K562 (cell line): ENCODE data around the gene C7orf57.

Experiments
- CEBPZ ChIP-seq: fragments of 150-350 bp; IDR thresholded peaks from 2 replicates; pipeline ENCODE4 v1.6.1; 2014; ENCODE audit warnings: low read depth, mild to moderate bottlenecking, low read length, borderline replicate concordance
- CHCHD3 ChIP-seq: fragments of 250-450 bp; sonication (Bioruptor Pico); IDR thresholded peaks from 2 replicates; pipeline ENCODE4 v2.1.2; 2022; ENCODE audit warnings: mild to moderate bottlenecking
- CREB1 ChIP-seq, 2 experiments: sonication (generic) in 1 of 2; formaldehyde crosslinking in 1 of 2; IDR thresholded peaks; 2 replicates each; pipeline versions ENCODE4 v1.6.1 to v1.8.0; 2012 to 2022; ENCODE audit warnings: inconsistent platforms in 1 of 2, mild to moderate bottlenecking in 1 of 2, missing genetic modification reagents in 1 of 2, moderate library complexity in 1 of 2
- JUNB ChIP-seq: fragments of 450-650 bp; formaldehyde crosslinking; conservative IDR thresholded peaks from 2 replicates; pipeline ENCODE4 v1.4.0; 2020; ENCODE audit warnings: mild to moderate bottlenecking
- MCM2 ChIP-seq: fragments of 450-650 bp; IDR thresholded peaks from 2 replicates; pipeline ENCODE4 v1.6.1; 2017; ENCODE audit warnings: low read depth, mild to moderate bottlenecking
- TARDBP ChIP-seq: fragments of 450-650 bp; IDR thresholded peaks from 2 replicates; pipeline ENCODE4 v1.6.1; 2016
- ZNF274 ChIP-seq: IDR thresholded peaks from 2 replicates; pipeline ENCODE4 v1.6.1; 2011; ENCODE audit warnings: low read depth, mild to moderate bottlenecking, low read length, moderate library complexity, borderline replicate concordance
- TF ChIP-seq, protein P1 (sequence below), 3 experiments: IDR thresholded peaks in 2 of 3; conservative IDR thresholded peaks in 1 of 3; 2 replicates each; pipeline ENCODE4 v1.5.1; 2011 to 2012; ENCODE audit warnings: low read length in 3 of 3, mild to moderate bottlenecking in 3 of 3, control low read depth in 2 of 3, improper control_type of control experiment in 1 of 3, inconsistent platforms in 1 of 3, low read depth in 1 of 3, mixed read lengths in 1 of 3, moderate library complexity in 1 of 3; ENCODE audit not compliant: insufficient read depth in 2 of 3
- TF ChIP-seq, protein P2 (sequence below): sonication (generic); formaldehyde crosslinking; IDR thresholded peaks from 2 replicates; pipeline ENCODE4 v1.8.0; 2023; ENCODE audit warnings: mild to moderate bottlenecking, missing genetic modification reagents

- no peak for TF ChIP-seq CREB1 (IDR thresholded peaks at IDR 0.05)
- TF ChIP-seq CREB1 (CRISPR knock-in tag; IDR thresholded peaks at IDR 0.05): no peak
- TF ChIP-seq CEBPZ: no peak
- TF ChIP-seq, protein P1, sequence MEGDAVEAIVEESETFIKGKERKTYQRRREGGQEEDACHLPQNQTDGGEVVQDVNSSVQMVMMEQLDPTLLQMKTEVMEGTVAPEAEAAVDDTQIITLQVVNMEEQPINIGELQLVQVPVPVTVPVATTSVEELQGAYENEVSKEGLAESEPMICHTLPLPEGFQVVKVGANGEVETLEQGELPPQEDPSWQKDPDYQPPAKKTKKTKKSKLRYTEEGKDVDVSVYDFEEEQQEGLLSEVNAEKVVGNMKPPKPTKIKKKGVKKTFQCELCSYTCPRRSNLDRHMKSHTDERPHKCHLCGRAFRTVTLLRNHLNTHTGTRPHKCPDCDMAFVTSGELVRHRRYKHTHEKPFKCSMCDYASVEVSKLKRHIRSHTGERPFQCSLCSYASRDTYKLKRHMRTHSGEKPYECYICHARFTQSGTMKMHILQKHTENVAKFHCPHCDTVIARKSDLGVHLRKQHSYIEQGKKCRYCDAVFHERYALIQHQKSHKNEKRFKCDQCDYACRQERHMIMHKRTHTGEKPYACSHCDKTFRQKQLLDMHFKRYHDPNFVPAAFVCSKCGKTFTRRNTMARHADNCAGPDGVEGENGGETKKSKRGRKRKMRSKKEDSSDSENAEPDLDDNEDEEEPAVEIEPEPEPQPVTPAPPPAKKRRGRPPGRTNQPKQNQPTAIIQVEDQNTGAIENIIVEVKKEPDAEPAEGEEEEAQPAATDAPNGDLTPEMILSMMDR (IDR thresholded peaks at IDR 0.05 in 2 of 3, conservative IDR thresholded peaks at IDR 0.05 in 1 of 3; ENCODE audit: insufficient read depth in 2 of 3, low read depth in 1 of 3, low read length in 3 of 3): no peak
- TF ChIP-seq ZNF274: no peak
- TF ChIP-seq TARDBP: no peak
- TF ChIP-seq CHCHD3: no peak
- TF ChIP-seq MCM2: no peak
- TF ChIP-seq, protein P2, sequence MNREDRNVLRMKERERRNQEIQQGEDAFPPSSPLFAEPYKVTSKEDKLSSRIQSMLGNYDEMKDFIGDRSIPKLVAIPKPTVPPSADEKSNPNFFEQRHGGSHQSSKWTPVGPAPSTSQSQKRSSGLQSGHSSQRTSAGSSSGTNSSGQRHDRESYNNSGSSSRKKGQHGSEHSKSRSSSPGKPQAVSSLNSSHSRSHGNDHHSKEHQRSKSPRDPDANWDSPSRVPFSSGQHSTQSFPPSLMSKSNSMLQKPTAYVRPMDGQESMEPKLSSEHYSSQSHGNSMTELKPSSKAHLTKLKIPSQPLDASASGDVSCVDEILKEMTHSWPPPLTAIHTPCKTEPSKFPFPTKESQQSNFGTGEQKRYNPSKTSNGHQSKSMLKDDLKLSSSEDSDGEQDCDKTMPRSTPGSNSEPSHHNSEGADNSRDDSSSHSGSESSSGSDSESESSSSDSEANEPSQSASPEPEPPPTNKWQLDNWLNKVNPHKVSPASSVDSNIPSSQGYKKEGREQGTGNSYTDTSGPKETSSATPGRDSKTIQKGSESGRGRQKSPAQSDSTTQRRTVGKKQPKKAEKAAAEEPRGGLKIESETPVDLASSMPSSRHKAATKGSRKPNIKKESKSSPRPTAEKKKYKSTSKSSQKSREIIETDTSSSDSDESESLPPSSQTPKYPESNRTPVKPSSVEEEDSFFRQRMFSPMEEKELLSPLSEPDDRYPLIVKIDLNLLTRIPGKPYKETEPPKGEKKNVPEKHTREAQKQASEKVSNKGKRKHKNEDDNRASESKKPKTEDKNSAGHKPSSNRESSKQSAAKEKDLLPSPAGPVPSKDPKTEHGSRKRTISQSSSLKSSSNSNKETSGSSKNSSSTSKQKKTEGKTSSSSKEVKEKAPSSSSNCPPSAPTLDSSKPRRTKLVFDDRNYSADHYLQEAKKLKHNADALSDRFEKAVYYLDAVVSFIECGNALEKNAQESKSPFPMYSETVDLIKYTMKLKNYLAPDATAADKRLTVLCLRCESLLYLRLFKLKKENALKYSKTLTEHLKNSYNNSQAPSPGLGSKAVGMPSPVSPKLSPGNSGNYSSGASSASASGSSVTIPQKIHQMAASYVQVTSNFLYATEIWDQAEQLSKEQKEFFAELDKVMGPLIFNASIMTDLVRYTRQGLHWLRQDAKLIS (CRISPR knock-in tag): no peak
- TF ChIP-seq JUNB (CRISPR knock-in tag): no peak
Measured at GRCh38 chr7:48108959-48109847, 73.9 kb downstream of the C7orf57 start.
